Mesothelial cell of epicardium (in vitro differentiated cells): Measurements from ENCODE around the gene DPAGT1. TPM values are rescaled to one million over a fixed set of nuclear protein-coding genes. Genes with fewer than 3 reads are reported as not detected.

Experiments
- DNase-seq, 2 experiments: peaks; one replicate each; pipeline ENCODE4 v3.0.0; 2021; ENCODE audit warnings: low spot score in 2 of 2; ENCODE audit not compliant: unreplicated experiment in 2 of 2
- H3K27ac Mint-ChIP-seq: 2 replicates; pipeline ENCODE4 v1.8.0; 2021; ENCODE audit warnings: mixed read lengths
- H3K27me3 Mint-ChIP-seq: 2 replicates; pipeline ENCODE4 v1.8.0; 2021; ENCODE audit warnings: low read depth, mixed read lengths
- H3K36me3 Mint-ChIP-seq: 2 replicates; pipeline ENCODE4 v1.8.0; 2021; ENCODE audit warnings: mixed read lengths
- H3K4me1 Mint-ChIP-seq: 2 replicates; pipeline ENCODE4 v1.8.0; 2021; ENCODE audit warnings: mixed read lengths
- H3K4me3 Mint-ChIP-seq: 2 replicates; pipeline ENCODE4 v1.8.0; 2021; ENCODE audit warnings: mild to moderate bottlenecking, moderate library complexity, mixed read lengths
- H3K9me3 Mint-ChIP-seq: 2 replicates; pipeline ENCODE4 v1.8.0; 2021; ENCODE audit warnings: mixed read lengths
- total RNA-seq: library from RNA; stranded (reverse); gene quantifications from 3 replicates; pipeline ENCODE4 v1.2.1, GENCODE V29; 2021
- TF ChIP-seq, protein P1 (sequence below): fragments of 200-600 bp; sonication (generic); IDR thresholded peaks from one replicate; pipeline ENCODE4 v1.5.0; 2021; ENCODE audit warnings: antibody characterized with exemption; ENCODE audit not compliant: unreplicated experiment

DPAGT1 gene
- total RNA-seq, 1 donor from 2014 or later = 47.7 TPM

GRCh38 chr11:119051440-119052162, 50.1 kb downstream of the DPAGT1 start:
- DNase-seq = no peak
- Mint-ChIP-seq H3K36me3 (peaks cover 39% of the 10 kb centered on the region), H3K27me3 (no peaks in the 10 kb centered on the region), H3K4me3 (no peak overlapping the region), H3K27ac (no peak overlapping the region), H3K9me3 (no peaks in the 10 kb centered on the region), H3K4me1 (peaks cover 8% of the 10 kb centered on the region)
- TF ChIP-seq, protein P1, sequence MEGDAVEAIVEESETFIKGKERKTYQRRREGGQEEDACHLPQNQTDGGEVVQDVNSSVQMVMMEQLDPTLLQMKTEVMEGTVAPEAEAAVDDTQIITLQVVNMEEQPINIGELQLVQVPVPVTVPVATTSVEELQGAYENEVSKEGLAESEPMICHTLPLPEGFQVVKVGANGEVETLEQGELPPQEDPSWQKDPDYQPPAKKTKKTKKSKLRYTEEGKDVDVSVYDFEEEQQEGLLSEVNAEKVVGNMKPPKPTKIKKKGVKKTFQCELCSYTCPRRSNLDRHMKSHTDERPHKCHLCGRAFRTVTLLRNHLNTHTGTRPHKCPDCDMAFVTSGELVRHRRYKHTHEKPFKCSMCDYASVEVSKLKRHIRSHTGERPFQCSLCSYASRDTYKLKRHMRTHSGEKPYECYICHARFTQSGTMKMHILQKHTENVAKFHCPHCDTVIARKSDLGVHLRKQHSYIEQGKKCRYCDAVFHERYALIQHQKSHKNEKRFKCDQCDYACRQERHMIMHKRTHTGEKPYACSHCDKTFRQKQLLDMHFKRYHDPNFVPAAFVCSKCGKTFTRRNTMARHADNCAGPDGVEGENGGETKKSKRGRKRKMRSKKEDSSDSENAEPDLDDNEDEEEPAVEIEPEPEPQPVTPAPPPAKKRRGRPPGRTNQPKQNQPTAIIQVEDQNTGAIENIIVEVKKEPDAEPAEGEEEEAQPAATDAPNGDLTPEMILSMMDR = no peak

DNA sequence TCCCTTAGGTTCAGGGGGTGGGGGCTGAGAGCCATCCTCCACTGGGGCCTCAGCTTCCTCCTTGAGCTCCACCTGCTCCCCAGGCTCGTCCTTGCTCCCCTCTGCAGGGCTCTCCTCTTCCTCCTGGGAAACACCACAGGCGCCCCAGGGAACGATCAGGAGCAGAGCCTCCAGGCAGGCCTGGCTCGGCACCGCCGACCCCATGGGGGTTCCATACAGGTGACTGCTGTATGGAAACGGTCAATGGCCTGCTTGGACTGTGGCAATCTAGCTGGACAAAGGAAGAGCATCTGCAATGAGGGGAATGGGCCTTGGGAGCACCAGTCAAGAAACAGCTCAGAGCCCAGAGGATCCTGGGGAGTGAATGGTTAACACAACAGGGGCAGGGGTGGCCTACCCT, 52.6 kb downstream of the DPAGT1 start:
- no peak overlapping the region for H3K27ac Mint-ChIP-seq
- no peak for DNase-seq
- H3K36me3 Mint-ChIP-seq = peaks cover 48% of the 10 kb centered on the region

GRCh38 chr11:119048644-119049043, 53.0 kb downstream of the DPAGT1 start:
- no peaks in the 10 kb centered on the region for H3K9me3 Mint-ChIP-seq
- H3K4me3 Mint-ChIP-seq = no peak overlapping the region
- TF ChIP-seq, protein P1 = no peak
- peaks cover 48% of the 10 kb centered on the region for H3K36me3 Mint-ChIP-seq
- DNase-seq = no peak
- H3K27me3 Mint-ChIP-seq = no peaks in the 10 kb centered on the region
- H3K4me1 Mint-ChIP-seq = no peaks in the 10 kb centered on the region
- H3K27ac Mint-ChIP-seq = no peak overlapping the region

More for the DNA sequence above, 52.6 kb downstream of the DPAGT1 start:
- TF ChIP-seq, protein P1 = no peak
- Mint-ChIP-seq H3K27me3 (no peaks in the 10 kb centered on the region), H3K4me1 (no peaks in the 10 kb centered on the region), H3K4me3 (no peak overlapping the region), H3K9me3 (no peaks in the 10 kb centered on the region)

GRCh38 chr11:119047205-119047604, 54.4 kb downstream of the DPAGT1 start:
- peaks cover 38% of the 10 kb centered on the region for H3K36me3 Mint-ChIP-seq
- DNase-seq = no peak
- H3K27me3 Mint-ChIP-seq = no peaks in the 10 kb centered on the region
- H3K9me3 Mint-ChIP-seq = no peaks in the 10 kb centered on the region
- no peak overlapping the region for H3K27ac Mint-ChIP-seq
- H3K4me3 Mint-ChIP-seq = no peak overlapping the region
- H3K4me1 Mint-ChIP-seq = no peaks in the 10 kb centered on the region
- TF ChIP-seq, protein P1 = no peak

Other genes starting within 250 kb of the DPAGT1 start
- not detected in 3 replicates for gene CXCR5, start 218.0 kb downstream of the DPAGT1 start, total RNA-seq
- gene BCL9L, start 175.9 kb downstream of the DPAGT1 start, total RNA-seq = 88.6 to 92.4 TPM (median 91.7 TPM) in 3 replicates
- 2.2 to 3.0 TPM (median 2.7 TPM) in 3 replicates for gene UPK2, start 145.6 kb downstream of the DPAGT1 start, total RNA-seq
- gene FOXR1, start 130.1 kb downstream of the DPAGT1 start, total RNA-seq = not detected in 3 replicates
- 65.7 to 69.1 TPM (median 66.3 TPM) in 3 replicates for gene CENATAC, start 103.7 kb downstream of the DPAGT1 start, total RNA-seq
- 1,201 to 1,234 TPM (median 1,218 TPM) in 3 replicates for gene RPS25, start 83.5 kb downstream of the DPAGT1 start, total RNA-seq
- 53.9 to 56.5 TPM (median 54.5 TPM) in 3 replicates for gene TRAPPC4, start 83.1 kb downstream of the DPAGT1 start, total RNA-seq
- gene SLC37A4, start 71.0 kb downstream of the DPAGT1 start, total RNA-seq = 29.6 to 35.3 TPM (median 33.2 TPM) in 3 replicates
- 131 to 142 TPM (median 133 TPM) in 3 replicates for gene HYOU1, start 44.6 kb downstream of the DPAGT1 start, total RNA-seq
- gene VPS11, start 34.0 kb downstream of the DPAGT1 start, total RNA-seq = 32.5 to 35.2 TPM (median 32.6 TPM) in 3 replicates
- gene HMBS, start 17.0 kb downstream of the DPAGT1 start, total RNA-seq = 28.0 to 29.1 TPM (median 28.1 TPM) in 3 replicates
- 8.7 to 10.5 TPM (median 10.0 TPM) in 3 replicates for gene C2CD2L, start 5.5 kb upstream of the DPAGT1 start, total RNA-seq
- gene HINFP, start 19.7 kb upstream of the DPAGT1 start, total RNA-seq = 32.8 to 36.7 TPM (median 34.4 TPM) in 3 replicates
- 1.9 to 2.6 TPM (median 2.0 TPM) in 3 replicates for gene ABCG4, start 47.2 kb upstream of the DPAGT1 start, total RNA-seq
- gene NLRX1, start 66.9 kb upstream of the DPAGT1 start, total RNA-seq = 21.2 to 21.9 TPM (median 21.8 TPM) in 3 replicates
- 0.42 to 0.67 TPM (median 0.66 TPM) in 3 replicates for gene NHERF4, start 83.6 kb upstream of the DPAGT1 start, total RNA-seq
- gene CBL, start 104.5 kb upstream of the DPAGT1 start, total RNA-seq = 27.5 to 28.0 TPM (median 27.6 TPM) in 3 replicates
- gene MCAM, start 215.3 kb upstream of the DPAGT1 start, total RNA-seq = 25.9 to 28.2 TPM (median 26.7 TPM) in 3 replicates
- gene RNF26, start 232.7 kb upstream of the DPAGT1 start, total RNA-seq = 36.1 to 37.1 TPM (median 36.2 TPM) in 3 replicates
- 24.1 to 25.0 TPM (median 24.4 TPM) in 3 replicates for gene C1QTNF5, start 239.0 kb upstream of the DPAGT1 start, total RNA-seq
- not detected in 3 replicates for gene MFRP, start 244.9 kb upstream of the DPAGT1 start, total RNA-seq